Osteoblast (primary cell): ENCODE measurements around the gene HOXB2. TPM values are rescaled to one million over a fixed set of nuclear protein-coding genes. Genes with fewer than 3 reads are reported as not detected.

Experiments
- DNase-seq: peaks from one replicate; pipeline ENCODE4 v3.0.0; 2011; ENCODE audit warnings: low spot score, mixed read lengths; ENCODE audit not compliant: insufficient read length; ENCODE audit errors: missing footprints
- H2AFZ ChIP-seq: 2 replicates; pipeline ENCODE4 v1.6.0; 2011; ENCODE audit warnings: mild to moderate bottlenecking, low read length
- H3K27ac ChIP-seq: 2 replicates; pipeline ENCODE4 v1.5.1; 2011; ENCODE audit warnings: mild to moderate bottlenecking, low read depth, low read length, moderate library complexity
- H3K27me3 ChIP-seq: 2 replicates; pipeline ENCODE4 v1.6.0; 2012; ENCODE audit warnings: mild to moderate bottlenecking, control low read depth, inconsistent platforms, low read length, moderate library complexity; ENCODE audit not compliant: insufficient read depth
- H3K36me3 ChIP-seq: 2 replicates; pipeline ENCODE4 v1.5.1; 2011; ENCODE audit warnings: mild to moderate bottlenecking, low read length, control low read depth, moderate library complexity; ENCODE audit not compliant: insufficient read depth
- H3K4me1 ChIP-seq: 2 replicates; pipeline ENCODE4 v1.5.1; 2011; ENCODE audit warnings: mild to moderate bottlenecking, low read length, control low read depth, moderate library complexity; ENCODE audit not compliant: insufficient read depth
- H3K4me2 ChIP-seq: 2 replicates; pipeline ENCODE4 v1.6.0; 2011; ENCODE audit warnings: mild to moderate bottlenecking, low read length; ENCODE audit not compliant: insufficient read depth
- H3K4me3 ChIP-seq: fragments of 200-600 bp; sonication (generic); 3 replicates; pipeline ENCODE4 v1.5.1; 2012; ENCODE audit warnings: mild to moderate bottlenecking, low read length, inconsistent platforms; ENCODE audit not compliant: insufficient read depth
- H3K79me2 ChIP-seq: 2 replicates; pipeline ENCODE4 v1.6.0; 2012; ENCODE audit warnings: mild to moderate bottlenecking, low read length, control low read depth, inconsistent platforms; ENCODE audit not compliant: insufficient read depth
- H3K9me3 ChIP-seq: 2 replicates; pipeline ENCODE4 v1.5.1; 2011; ENCODE audit warnings: low read depth, low read length, control low read depth
- H4K20me1 ChIP-seq: 2 replicates; pipeline ENCODE4 v1.6.0; 2012; ENCODE audit warnings: mild to moderate bottlenecking, low read length, control low read depth; ENCODE audit not compliant: insufficient read depth
- CTCF ChIP-seq: IDR thresholded peaks from 2 replicates; pipeline ENCODE4 v1.5.1; 2011; ENCODE audit warnings: mild to moderate bottlenecking, low read depth, low read length, moderate library complexity; ENCODE audit errors: extremely low read depth
- total RNA-seq: library from RNA; depleted of rRNA; stranded (reverse); fragments of >200 nt; gene quantifications from 2 replicates; pipeline ENCODE4 v1.2.3, GENCODE V29; 2012

The HOXB2 gene
- total RNA-seq, 1 donor = 3.3 TPM

- Histone ChIP-seq H3K4me3 (no peak overlapping the region), H3K27ac (no peak overlapping the region), H3K27me3 (peaks cover 92% of the 10 kb centered on the region), H3K4me1 (no peaks in the 10 kb centered on the region), H4K20me1 (no peaks in the 10 kb centered on the region), H2AFZ (no peak overlapping the region), H3K79me2 (no peaks in the 10 kb centered on the region), H3K4me2 (no peak overlapping the region), H3K9me3 (no peaks in the 10 kb centered on the region), H3K36me3 (no peaks in the 10 kb centered on the region)
- no peak for TF ChIP-seq CTCF
- no peak for DNase-seq
Measured at GRCh38 chr17:48565925-48566710, 21.2 kb upstream of the HOXB2 start.

- Histone ChIP-seq H3K4me1 (no peaks in the 10 kb centered on the region), H3K4me3 (no peak overlapping the region), H3K36me3 (no peaks in the 10 kb centered on the region), H3K9me3 (no peaks in the 10 kb centered on the region), H3K79me2 (no peaks in the 10 kb centered on the region), H2AFZ (no peak overlapping the region), H3K27ac (no peak overlapping the region), H3K4me2 (peak overlapping the region; percentile 61), H3K27me3 (peaks cover 89% of the 10 kb centered on the region), H4K20me1 (no peaks in the 10 kb centered on the region)
- DNase-seq = no peak
- TF ChIP-seq CTCF = no peak
Measured at GRCh38 chr17:48565022-48565554, 20.2 kb upstream of the HOXB2 start.

GRCh38 chr17:48564188-48565021 is 19.5 kb upstream of the HOXB2 start:
- Histone ChIP-seq H3K36me3 (no peaks in the 10 kb centered on the region), H3K9me3 (no peaks in the 10 kb centered on the region), H3K27me3 (peaks cover 89% of the 10 kb centered on the region), H3K79me2 (no peaks in the 10 kb centered on the region), H3K4me1 (no peaks in the 10 kb centered on the region), H3K27ac (no peak overlapping the region), H4K20me1 (no peaks in the 10 kb centered on the region), H3K4me3 (peak overlapping the region; percentile 60), H2AFZ (peak overlapping the region; percentile 29), H3K4me2 (peak overlapping the region; percentile 61)
- no peak for TF ChIP-seq CTCF
- no peak for DNase-seq

GRCh38 chr17:48563867-48564187 is 18.9 kb upstream of the HOXB2 start:
- no peak for DNase-seq
- no peak overlapping the region for H2AFZ ChIP-seq
- no peaks in the 10 kb centered on the region for H3K36me3 ChIP-seq
- no peaks in the 10 kb centered on the region for H3K4me1 ChIP-seq
- H3K27me3 ChIP-seq = peaks cover 89% of the 10 kb centered on the region
- peak overlapping the region; percentile 9 for H3K4me2 ChIP-seq
- TF ChIP-seq CTCF = no peak
- no peaks in the 10 kb centered on the region for H4K20me1 ChIP-seq
- no peak overlapping the region for H3K4me3 ChIP-seq
- H3K79me2 ChIP-seq = no peaks in the 10 kb centered on the region
- H3K27ac ChIP-seq = no peak overlapping the region
- H3K9me3 ChIP-seq = no peaks in the 10 kb centered on the region
